GM12878 (cell line): ENCODE results near the gene TAS1R2. TPM values are rescaled to one million over a fixed set of nuclear protein-coding genes. Genes with fewer than 3 reads are reported as not detected.

Source experiments
- ATAC-seq: fragments of 200-7000 bp; cut with Tn5 transposase; 3 replicates; pipeline ENCODE4 v1.9.1; 2020; ENCODE audit warnings: mild to moderate bottlenecking, moderate library complexity
- BruUV-seq: library from RNA; stranded (reverse); fragments of 400-500 nt; replicated peaks from 2 replicates; lab custom pipeline; 2021; lab: Mats Ljungman, UMichigan
- CTCF ChIA-PET: fragments of 300-600 bp; sonication (Branson Sonifier 250); formaldehyde crosslinking; extraction: SDS; loops from one replicate; lab custom pipeline; 2021; ENCODE audit warnings: inconsistent platforms; lab: Yijun Ruan, JAX
- POLR2A ChIA-PET: fragments of 350-600 bp; formaldehyde crosslinking; extraction: SDS; loops from one replicate; lab custom pipeline; 2021; ENCODE audit warnings: inconsistent platforms; lab: Charles Lee
- RAD21 ChIA-PET: fragments of 300-600 bp; sonication (Branson Sonifier 250); formaldehyde crosslinking; loops from one replicate; lab custom pipeline; 2023; ENCODE audit warnings: antibody characterized with exemption; ENCODE audit not compliant: unreplicated experiment; lab: Charles Lee
- SMC1A ChIA-PET: fragments of 300-600 bp; sonication (Branson Sonifier 250); formaldehyde crosslinking; loops from one replicate; lab custom pipeline; 2023; ENCODE audit not compliant: unreplicated experiment, uncharacterized antibody; lab: Charles Lee
- DNase-seq: peaks from one replicate; pipeline ENCODE4 v3.0.0-alpha.2; 2011; ENCODE audit warnings: low read depth, low spot score
- FAIRE-seq: peaks from 3 replicates; lab custom pipeline; 2011; peaks lifted over from hg19 to GRCh38; lab: Jason Lieb, UNC
- H2AFZ ChIP-seq: 2 replicates; pipeline ENCODE4 v1.6.0; 2011; ENCODE audit warnings: low read depth, low read length, control low read depth; ENCODE audit not compliant: control insufficient read depth
- H3K27ac ChIP-seq: 2 replicates; pipeline ENCODE4 v1.5.1; 2011; ENCODE audit warnings: control low read depth; ENCODE audit not compliant: control insufficient read depth, insufficient read depth
- H3K27me3 ChIP-seq, 2 experiments: replicated peaks in 1 of 2; 2 replicates each; pipeline versions ENCODE4 v1.6.0 to v1.6.1; 2011; ENCODE audit warnings: low read length in 1 of 2; ENCODE audit not compliant: control insufficient read depth in 2 of 2, insufficient read depth in 2 of 2
- H3K36me3 ChIP-seq, 2 experiments: 2 replicates each; pipeline ENCODE4 v1.5.1; 2011; ENCODE audit warnings: low read length in 1 of 2; ENCODE audit not compliant: control insufficient read depth in 2 of 2, insufficient read depth in 2 of 2
- H3K4me1 ChIP-seq: 2 replicates; pipeline ENCODE4 v1.6.1; 2011; ENCODE audit warnings: mild to moderate bottlenecking, low read length, moderate library complexity, mixed read lengths; ENCODE audit not compliant: control insufficient read depth, insufficient read depth
- H3K4me2 ChIP-seq: 2 replicates; pipeline ENCODE4 v1.6.0; 2011; ENCODE audit warnings: control low read depth; ENCODE audit not compliant: control insufficient read depth, insufficient read depth
- H3K4me3 ChIP-seq: fragments of 200-600 bp; sonication (generic); 2 replicates; pipeline ENCODE4 v1.5.1; 2016
- H3K79me2 ChIP-seq: 2 replicates; pipeline ENCODE4 v1.6.0; 2011; ENCODE audit warnings: low read length; ENCODE audit not compliant: control insufficient read depth, insufficient read depth
- H3K9ac ChIP-seq: 2 replicates; pipeline ENCODE4 v1.8.0; 2011; ENCODE audit warnings: low read length, control low read depth, mixed read lengths; ENCODE audit not compliant: control insufficient read depth, insufficient read depth
- H3K9me3 ChIP-seq: replicated peaks from 3 replicates; pipeline ENCODE4 v1.5.1; 2011; ENCODE audit warnings: mild to moderate bottlenecking, low read length; ENCODE audit not compliant: control insufficient read depth, insufficient read depth
- H4K20me1 ChIP-seq: 2 replicates; pipeline ENCODE4 v1.6.0; 2011; ENCODE audit not compliant: control insufficient read depth, insufficient read depth
- BRCA1 ChIP-seq: IDR thresholded peaks from 2 replicates; pipeline ENCODE4 v1.6.1; 2011; ENCODE audit warnings: low read depth, low read length, improper control_type of control experiment
- CHD1 ChIP-seq: IDR thresholded peaks from 2 replicates; pipeline ENCODE4 v1.6.1; 2012; ENCODE audit warnings: low read depth, low read length, improper control_type of control experiment
- HCFC1 ChIP-seq: fragments of 150-350 bp; IDR thresholded peaks from 2 replicates; pipeline ENCODE4 v1.6.1; 2014; ENCODE audit warnings: low read length
- IKZF2 ChIP-seq, 2 experiments: fragments of 450-650 bp; IDR thresholded peaks; 2 replicates each; pipeline ENCODE4 v1.6.1; 2017; ENCODE audit warnings: mild to moderate bottlenecking in 2 of 2, moderate library complexity in 2 of 2
- MLLT1 ChIP-seq: fragments of 450-650 bp; IDR thresholded peaks from 2 replicates; pipeline ENCODE4 v1.6.1; 2016; ENCODE audit warnings: mild to moderate bottlenecking
- POLR2AphosphoS5 ChIP-seq: IDR thresholded peaks from 2 replicates; pipeline ENCODE4 v1.6.1; 2011; ENCODE audit warnings: mild to moderate bottlenecking, low read length, inconsistent platforms
- STAT3 ChIP-seq: IDR thresholded peaks from 2 replicates; pipeline ENCODE4 v1.6.1; 2011; ENCODE audit warnings: low read depth, low read length, improper control_type of control experiment
- WGBS: methylation state at CpG from one replicate; pipeline ENCODE4 v1.1.6; 2016; ENCODE audit warnings: low lambda C conversion rate; ENCODE audit not compliant: insufficient replicate concordance, insufficient coverage; ENCODE audit errors: missing lambda C conversion rate; 5-methylcytosine and 5-hydroxymethylcytosine counted together
- in situ Hi-C: fragments of 300-500 bp; cut with MboI; formaldehyde crosslinking; loops from 9 replicates; pipeline ENCODE4 v1.14.3; 2018; ENCODE audit warnings: mixed read lengths
- intact Hi-C: fragments of 100-400 bp; cut with micrococcal nuclease; formaldehyde crosslinking; loops from one replicate; pipeline ENCODE4 v1.14.2; 2022; ENCODE audit not compliant: unreplicated experiment
- polyA plus RNA-seq, 11 experiments: library from polyadenylated mRNA; depleted of rRNA in 4 of 11; unstranded in 6 of 11; stranded (reverse) in 5 of 11; fragments of >200 nt; fragmentation: Nextera tagmentation in 4 of 11; fragmentation: Illumina TruSeq in 1 of 11; extraction: Ambion mirVana in 4 of 11; extraction: Trizol in 1 of 11; gene quantifications; 1 replicate in 1 of 11; 2 replicates in 10 of 11; pipeline versions ENCODE4 v1.2.1 to v1.2.3, GENCODE V29; 2011 to 2016; ENCODE audit warnings: inconsistent platforms in 2 of 11, missing spikeins in 2 of 11, low read depth in 1 of 11
- total RNA-seq, 4 experiments: library from RNA; depleted of rRNA in 3 of 4; stranded (reverse); fragments of >200 nt in 3 of 4; fragmentation: Illumina TruSeq in 1 of 4; extraction: Trizol in 1 of 4; gene quantifications; 2 replicates each; pipeline versions ENCODE4 v1.2.1 to v1.2.3, GENCODE V29; 2013 to 2021

Gene TAS1R2
- total and polyA plus RNA-seq, 10 of the 15 experiments (the other 5 are each of a cell fraction or from before 2014, with no cell fraction given), result not detected

- POLR2A ChIA-PET, result interaction anchor here (0.6 kb wide), 1 partner anchor 52 kb away, joined by 3 read pairs; no protein-coding TSS in a partner anchor
- Histone ChIP-seq H3K4me1 (peaks cover 8% of the 10 kb centered on the region; the same call in 1 of the 2 replicates), H2AFZ (no peak overlapping the region), H3K9ac (no peak overlapping the region), H3K79me2 (peaks cover 4% of the 10 kb centered on the region), H3K9me3 (no peaks in the 10 kb centered on the region), H3K36me3 (no peaks in the 10 kb centered on the region; a peak in 1 of 4 replicates), H4K20me1 (no peaks in the 10 kb centered on the region), H3K27me3 (no peaks in the 10 kb centered on the region), H3K4me2 (no peak overlapping the region), H3K27ac (no peak overlapping the region), H3K4me3 (no peak overlapping the region)
- no peak for TF ChIP-seq CHD1
- TF ChIP-seq MLLT1, result no peak
- ATAC-seq (no peak), DNase-seq (no peak), FAIRE-seq (no peak)
- SMC1A ChIA-PET, result interaction anchor here (1.3 to 1.4 kb wide), 2 partner anchors 13 to 15 kb away, joined by 3 to 7 read pairs; no protein-coding TSS in a partner anchor
- CTCF ChIA-PET, result interaction anchor here (1.0 to 1.3 kb wide), 4 partner anchors 9 to 190 kb away, joined by 3 to 5 read pairs (median 4); no protein-coding TSS in a partner anchor
- BruUV-seq, result no TSS peak
- intact Hi-C loops, result no loop called here
- WGBS, result 72% methylated on average over 4 of the region's 4 CpGs
- in situ Hi-C loops, result no loop called here
- RAD21 ChIA-PET, result no interaction called here
These were observed 40.0 kb upstream of the TAS1R2 start for GRCh38 chr1:18899363-18900049.

- in situ Hi-C loops (no loop called here), intact Hi-C loops (no loop called here)
- Histone ChIP-seq H2AFZ (no peak overlapping the region), H3K4me1 (peaks cover 8% of the 10 kb centered on the region; the same call in 1 of the 2 replicates), H3K27me3 (no peaks in the 10 kb centered on the region), H3K36me3 (no peaks in the 10 kb centered on the region; a peak in 1 of 4 replicates), H3K79me2 (peaks cover 4% of the 10 kb centered on the region), H3K9ac (no peak overlapping the region), H4K20me1 (no peaks in the 10 kb centered on the region), H3K4me2 (no peak overlapping the region), H3K4me3 (no peak overlapping the region), H3K27ac (no peak overlapping the region), H3K9me3 (no peaks in the 10 kb centered on the region)
- SMC1A ChIA-PET, result no interaction called here
- TF ChIP-seq STAT3 (no peak), BRCA1 (no peak), IKZF2 (IDR thresholded peaks at IDR 0.05) (no peak), HCFC1 (no peak), POLR2AphosphoS5 (no peak)
- FAIRE-seq (no peak), ATAC-seq (no peak), DNase-seq (no peak)
- 88% methylated on average over 8 of the region's 8 CpGs for WGBS
- RAD21 ChIA-PET, result no interaction called here
- BruUV-seq, result no TSS peak
- CTCF ChIA-PET, result interaction anchor here (1.9 kb wide), 1 partner anchor 14 kb away, joined by 7 read pairs; no protein-coding TSS in a partner anchor
- POLR2A ChIA-PET, result no interaction called here
These were observed 39.1 kb upstream of the TAS1R2 start for GRCh38 chr1:18898567-18898966.
